GM21528 (cell line): ENCODE results near the gene TFAP2B.

Experiments used
- ATAC-seq: cut with Tn5 transposase; IDR thresholded peaks from one replicate; pipeline ENCODE4 v1.9.1; 2021; ENCODE audit warnings: mild to moderate bottlenecking, moderate library complexity; ENCODE audit not compliant: unreplicated experiment, low FRiP score

The TFAP2B gene

GRCh38 chr6:50823094-50823920 lies 4.6 kb downstream of the TFAP2B start:
- ATAC-seq, result no peak

GRCh38 chr6:50824552-50824951 lies 5.9 kb downstream of the TFAP2B start:
- no peak for ATAC-seq

GRCh38 chr6:50825375-50826036 lies 6.8 kb downstream of the TFAP2B start:
- ATAC-seq, result no peak

GRCh38 chr6:50826037-50826761 lies 7.5 kb downstream of the TFAP2B start:
- no peak for ATAC-seq

GRCh38 chr6:50826803-50827202 lies 8.1 kb downstream of the TFAP2B start:
- ATAC-seq, result no peak

GRCh38 chr6:50829049-50829448 lies 10.4 kb downstream of the TFAP2B start:
- ATAC-seq, result no peak

- no peak for ATAC-seq
These were observed 11.3 kb downstream of the TFAP2B start for GRCh38 chr6:50829898-50830444.

GRCh38 chr6:50831186-50831585 lies 12.5 kb downstream of the TFAP2B start:
- no peak for ATAC-seq

GRCh38 chr6:50832912-50833311 lies 14.2 kb downstream of the TFAP2B start:
- no peak for ATAC-seq

GRCh38 chr6:50834929-50835410 lies 16.3 kb downstream of the TFAP2B start:
- ATAC-seq, result no peak

- ATAC-seq, result no peak
These were observed 17.6 kb downstream of the TFAP2B start for GRCh38 chr6:50836231-50836630.

- ATAC-seq, result no peak
These were observed 19.1 kb downstream of the TFAP2B start for GRCh38 chr6:50837589-50838445.

GRCh38 chr6:50840112-50840810 lies 21.6 kb downstream of the TFAP2B start:
- ATAC-seq, result no peak

- ATAC-seq, result no peak
These were observed 22.1 kb downstream of the TFAP2B start for GRCh38 chr6:50840811-50841192.

- ATAC-seq, result no peak
These were observed 23.8 kb downstream of the TFAP2B start for GRCh38 chr6:50842446-50842845.

GRCh38 chr6:50842861-50843384 lies 24.3 kb downstream of the TFAP2B start:
- no peak for ATAC-seq

GRCh38 chr6:50843842-50844241 lies 25.2 kb downstream of the TFAP2B start:
- no peak for ATAC-seq

- no peak for ATAC-seq
These were observed 26.9 kb downstream of the TFAP2B start for GRCh38 chr6:50845499-50846143.
